GM18873 (cell line): ENCODE measurements around the gene CABS1.

ENCODE experiments used
- ATAC-seq: cut with Tn5 transposase; IDR thresholded peaks from one replicate; pipeline ENCODE4 v1.9.1; 2021; ENCODE audit warnings: mild to moderate bottlenecking, moderate library complexity, moderate number of reproducible peaks; ENCODE audit not compliant: unreplicated experiment, low FRiP score

Gene CABS1

DNA sequence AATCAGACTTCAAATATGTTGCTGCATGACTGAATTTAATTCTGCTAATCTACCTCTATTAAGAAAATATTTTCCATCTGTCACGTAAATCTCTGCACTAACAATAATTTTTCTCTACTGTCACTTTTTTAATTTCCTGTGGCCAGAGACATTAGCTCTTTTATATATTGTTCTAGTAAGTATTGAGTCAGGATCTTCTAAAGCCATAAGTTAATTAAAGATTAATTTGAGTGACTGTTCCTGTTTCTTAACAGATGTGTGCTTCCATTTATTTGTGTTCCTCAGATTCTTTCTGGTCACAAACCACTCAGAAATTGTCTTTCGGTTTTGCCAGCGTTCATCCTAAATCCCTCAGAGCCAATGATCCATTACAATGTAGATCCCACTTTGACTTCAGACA lies 45.8 kb downstream of the CABS1 start:
- ATAC-seq, result no peak

DNA sequence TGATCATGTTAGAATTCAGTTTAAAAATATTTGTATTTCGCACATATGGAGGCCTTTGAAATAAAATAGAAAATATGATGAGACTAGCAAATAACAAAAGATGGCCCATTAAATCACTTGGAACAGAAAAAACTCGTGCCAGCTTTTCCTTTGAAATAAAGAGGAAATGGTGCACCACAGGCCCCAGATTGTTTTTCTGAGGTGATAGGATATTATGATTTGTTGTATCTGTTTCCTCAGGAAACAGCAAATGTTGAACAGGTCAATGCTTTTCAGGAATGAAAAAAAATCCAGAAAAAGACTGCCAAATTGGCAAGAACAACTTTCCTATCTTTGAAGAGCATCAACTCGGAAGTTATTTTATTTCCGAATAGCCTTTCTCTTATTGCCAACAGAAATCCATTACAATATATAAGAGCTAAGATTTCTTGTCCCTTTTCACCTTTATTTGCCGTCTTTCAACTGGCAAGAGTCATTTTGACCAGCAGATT lies 48.0 kb downstream of the CABS1 start, which contains the start of gene SMR3B:
Gene SMR3B, plus strand, starts transcription at position 441 of the 491 bp plus-strand sequence. CDS start 1,380 bp downstream, outside the sequence.
- ATAC-seq, result no peak
